Activated T-helper 17 cell treated with anti-CD3 and anti-CD28 coated beads, Interleukin-2, amount 50 U/mL, for 72 hours (primary cell): ENCODE results near the gene MAP3K20. TPM values are rescaled to one million over a fixed set of nuclear protein-coding genes. Genes with fewer than 3 reads are reported as not detected.
A peak's percentile ranks its signal among the peaks of the same experiment; 100 is the strongest.
"Not testable (repeated sequence)": the region's sequence is repeated elsewhere in the genome, so short reads cannot be mapped to it uniquely, and the experiment has no call there.

ENCODE experiments used
- ATAC-seq: fragments of 150-1000 bp; cut with Tn5 transposase; replicated peaks from 2 replicates; pipeline ENCODE4 v1.10.0; 2021; ENCODE audit warnings: mild to moderate bottlenecking, moderate library complexity
- H3K27ac Mint-ChIP-seq: one replicate; pipeline ENCODE4 v1.8.0; 2022; ENCODE audit warnings: mixed read lengths
- H3K27me3 Mint-ChIP-seq: one replicate; pipeline ENCODE4 v1.8.0; 2022; ENCODE audit warnings: mixed read lengths
- H3K36me3 Mint-ChIP-seq: one replicate; pipeline ENCODE4 v1.8.0; 2022; ENCODE audit warnings: low read depth, mild to moderate bottlenecking, mixed read lengths
- H3K4me1 Mint-ChIP-seq: one replicate; pipeline ENCODE4 v1.8.0; 2022; ENCODE audit warnings: mixed read lengths
- H3K4me3 Mint-ChIP-seq: one replicate; pipeline ENCODE4 v1.8.0; 2022; ENCODE audit warnings: mild to moderate bottlenecking, mixed read lengths
- H3K9me3 Mint-ChIP-seq: one replicate; pipeline ENCODE4 v1.8.0; 2022; ENCODE audit warnings: mixed read lengths
- total RNA-seq, 2 donors: library from RNA; stranded (reverse); gene quantifications; one replicate each; pipeline ENCODE4 v1.2.3, GENCODE V29; 2022

MAP3K20 gene
- total RNA-seq, 2 donors from 2014 or later = 11.9 to 21.9 TPM

DNA sequence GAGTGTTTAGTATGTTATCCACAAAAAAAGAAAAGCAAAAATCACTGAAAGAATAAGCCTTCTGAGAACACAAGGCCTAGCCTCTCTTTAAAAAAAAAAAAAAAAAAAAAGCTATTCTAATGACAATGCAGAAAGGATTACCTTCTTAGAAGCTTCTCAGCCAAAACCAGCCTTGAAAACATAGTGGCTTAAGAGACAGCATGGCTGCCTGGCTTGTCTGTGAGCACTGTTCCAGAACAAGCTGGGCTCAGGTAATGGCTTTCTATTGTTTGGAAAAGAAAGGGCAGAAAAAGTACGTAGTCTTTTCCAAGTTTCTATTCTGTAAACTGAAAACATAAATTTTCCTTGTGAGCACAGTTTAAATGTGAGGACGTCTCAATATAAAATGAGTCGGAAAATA, 119.5 kb downstream of the MAP3K20 start:
- H3K27ac Mint-ChIP-seq = no peak overlapping the region
- H3K4me1 Mint-ChIP-seq = no peaks in the 10 kb centered on the region
- H3K27me3 Mint-ChIP-seq = no peaks in the 10 kb centered on the region
- H3K4me3 Mint-ChIP-seq = no peak overlapping the region
- peaks cover 14% of the 10 kb centered on the region for H3K36me3 Mint-ChIP-seq
- ATAC-seq = no peak
- no peaks in the 10 kb centered on the region for H3K9me3 Mint-ChIP-seq

DNA sequence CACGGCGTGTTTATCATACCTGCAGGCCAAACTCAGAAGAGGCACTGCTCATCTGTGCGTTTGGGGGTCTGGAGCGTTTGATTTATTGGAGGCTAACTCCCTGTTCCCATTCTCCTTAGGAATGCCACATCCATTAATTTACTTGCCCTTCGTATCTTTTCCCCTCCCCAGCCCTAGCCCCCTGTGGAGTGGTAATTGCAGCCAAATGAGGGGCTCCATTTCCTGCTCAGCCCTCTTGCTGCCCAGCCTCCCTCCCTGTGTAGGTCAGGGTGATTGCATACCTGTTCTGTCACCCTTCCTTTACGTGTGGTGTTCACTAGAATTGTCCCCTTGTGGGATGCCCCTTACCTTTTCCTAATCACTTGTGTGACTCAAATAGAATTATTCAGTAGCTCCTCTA, 120.4 kb downstream of the MAP3K20 start:
- Mint-ChIP-seq H3K9me3 (no peaks in the 10 kb centered on the region), H3K27me3 (no peaks in the 10 kb centered on the region), H3K4me1 (no peaks in the 10 kb centered on the region), H3K4me3 (no peak overlapping the region), H3K27ac (no peak overlapping the region), H3K36me3 (peaks cover 14% of the 10 kb centered on the region)
- ATAC-seq = no peak

DNA sequence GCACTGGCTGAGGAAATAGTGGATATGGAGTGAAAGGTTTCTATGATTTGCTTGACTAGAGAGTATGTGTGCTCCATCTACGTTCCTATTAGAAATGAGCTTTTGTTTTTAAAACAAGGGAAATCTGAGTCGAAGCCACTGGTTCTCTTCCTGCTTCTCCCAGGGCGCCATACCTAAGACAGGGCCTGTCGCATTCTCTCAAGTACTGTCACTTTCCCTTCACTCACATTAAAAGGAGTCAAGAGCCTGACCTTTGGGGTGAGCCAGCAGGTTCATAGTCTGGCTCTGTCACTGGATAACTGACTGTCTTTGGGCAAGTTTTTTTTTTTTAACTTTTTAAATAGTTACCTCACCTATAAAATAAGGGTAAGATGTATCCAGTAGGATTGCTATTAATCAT, 121.0 kb downstream of the MAP3K20 start:
- no peak for ATAC-seq
- Mint-ChIP-seq H3K9me3 (no peaks in the 10 kb centered on the region), H3K27ac (no peak overlapping the region), H3K27me3 (no peaks in the 10 kb centered on the region), H3K36me3 (peaks cover 14% of the 10 kb centered on the region), H3K4me3 (no peak overlapping the region), H3K4me1 (no peaks in the 10 kb centered on the region)

DNA sequence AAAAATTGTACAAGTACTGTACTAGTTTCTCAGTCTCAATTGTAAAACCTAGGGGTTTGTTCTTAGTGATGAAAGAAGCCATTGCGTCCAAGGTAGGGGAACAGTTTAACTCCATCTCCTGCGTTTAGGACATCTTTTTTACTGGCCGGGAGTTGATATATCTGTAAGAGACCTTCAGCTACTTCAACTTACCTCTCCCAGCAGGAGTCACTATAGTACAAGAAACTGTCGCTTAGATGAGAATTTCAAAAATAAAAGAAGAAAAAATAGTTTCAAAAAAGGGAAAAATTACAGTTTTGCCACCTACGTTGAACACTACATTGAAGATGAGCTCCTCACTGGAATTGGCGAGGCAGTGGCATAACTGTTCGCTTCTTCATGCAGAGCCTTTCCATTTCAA, 122.7 kb downstream of the MAP3K20 start:
- Mint-ChIP-seq H3K36me3 (peaks cover 14% of the 10 kb centered on the region), H3K27me3 (no peaks in the 10 kb centered on the region), H3K4me3 (no peak overlapping the region), H3K9me3 (no peaks in the 10 kb centered on the region), H3K27ac (no peak overlapping the region), H3K4me1 (no peaks in the 10 kb centered on the region)
- ATAC-seq = no peak

DNA sequence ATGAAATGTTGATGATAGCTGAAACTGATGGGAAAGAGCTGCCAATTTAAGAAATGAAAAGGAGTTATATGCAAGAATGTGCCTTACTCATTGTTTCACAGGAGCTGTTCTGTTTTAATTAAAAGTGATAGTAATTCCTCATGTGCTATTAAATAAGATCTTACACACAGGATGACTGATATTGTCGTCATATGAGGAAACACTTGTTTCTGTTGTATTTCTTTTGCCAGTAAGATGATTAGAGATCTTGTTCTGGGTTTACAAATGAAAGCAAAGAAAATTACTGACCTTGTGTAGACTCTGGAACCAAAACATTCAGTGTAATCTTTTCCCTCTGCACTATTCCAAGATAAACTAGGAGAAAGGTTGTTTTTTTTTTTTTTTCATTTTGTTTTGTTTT, 123.6 kb downstream of the MAP3K20 start:
- Mint-ChIP-seq H3K4me3 (no peak overlapping the region), H3K4me1 (no peaks in the 10 kb centered on the region), H3K36me3 (peaks cover 14% of the 10 kb centered on the region), H3K27me3 (no peaks in the 10 kb centered on the region), H3K27ac (no peak overlapping the region), H3K9me3 (no peaks in the 10 kb centered on the region)
- no peak for ATAC-seq

DNA sequence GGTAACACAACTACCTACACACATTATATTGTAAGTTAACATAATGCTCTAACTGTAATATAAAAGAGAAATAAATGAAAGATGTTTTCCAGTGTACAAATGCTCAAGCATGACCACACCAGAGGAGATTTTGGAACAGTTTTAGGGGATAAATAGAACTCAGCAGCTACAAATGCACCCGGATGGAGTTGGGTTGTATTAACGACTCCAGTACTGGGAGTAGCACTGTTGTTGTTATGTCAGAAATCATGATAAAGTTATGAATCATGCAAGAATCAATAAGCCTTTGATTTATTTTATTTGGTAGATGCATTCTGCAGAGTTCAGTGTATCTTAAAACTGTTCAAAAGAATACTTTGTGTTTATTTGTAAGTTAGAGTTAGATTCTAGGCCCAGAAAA, 126.9 kb downstream of the MAP3K20 start:
- Mint-ChIP-seq H3K4me1 (no peaks in the 10 kb centered on the region), H3K36me3 (peaks cover 14% of the 10 kb centered on the region), H3K9me3 (no peaks in the 10 kb centered on the region), H3K27ac (no peak overlapping the region), H3K4me3 (no peak overlapping the region), H3K27me3 (no peaks in the 10 kb centered on the region)
- ATAC-seq = no peak

DNA sequence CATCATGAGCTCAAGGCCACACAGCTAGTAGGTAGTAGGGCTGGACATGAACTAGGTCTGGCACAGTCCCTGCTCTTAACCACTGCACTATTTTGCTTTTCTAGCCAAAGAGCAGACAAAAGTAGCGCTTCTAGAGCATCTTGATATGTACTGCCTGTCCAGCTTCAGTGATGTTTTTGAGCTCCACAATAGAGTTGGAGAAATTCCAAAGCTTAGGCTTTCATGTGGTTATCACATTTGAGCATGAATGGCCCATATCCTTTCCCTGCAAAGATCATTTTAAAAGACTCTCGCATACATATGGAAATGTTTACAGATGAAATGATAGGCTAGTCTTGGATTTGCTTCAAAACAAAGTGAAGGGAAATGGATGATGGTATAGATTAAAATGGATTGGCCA, 128.7 kb downstream of the MAP3K20 start:
- peaks cover under 1% of the 10 kb centered on the region for H3K27me3 Mint-ChIP-seq
- no peak for ATAC-seq
- no peak overlapping the region for H3K4me3 Mint-ChIP-seq
- H3K4me1 Mint-ChIP-seq = no peaks in the 10 kb centered on the region
- H3K9me3 Mint-ChIP-seq = no peaks in the 10 kb centered on the region
- no peak overlapping the region for H3K27ac Mint-ChIP-seq
- peaks cover 1% of the 10 kb centered on the region for H3K36me3 Mint-ChIP-seq

DNA sequence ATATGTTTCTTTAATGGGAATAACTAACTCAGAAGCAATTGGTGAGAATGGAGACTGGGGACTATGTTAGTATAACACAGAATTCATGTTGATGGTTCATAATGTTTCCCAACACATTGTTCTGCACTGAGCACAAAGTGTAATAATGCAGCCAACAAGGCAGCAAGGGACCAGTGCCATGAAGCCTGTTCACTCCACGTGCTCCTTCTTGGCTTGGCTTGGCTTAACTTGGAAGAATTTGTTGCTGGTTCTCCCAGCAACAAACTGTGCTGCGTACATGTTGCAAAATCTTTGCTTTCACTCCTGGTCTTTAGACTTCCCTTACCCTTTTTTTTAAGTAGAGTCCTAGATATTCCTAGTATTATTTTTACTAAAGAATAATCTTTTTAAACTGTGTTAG, 129.7 kb downstream of the MAP3K20 start:
- ATAC-seq = no peak
- no peak overlapping the region for H3K27ac Mint-ChIP-seq
- no peaks in the 10 kb centered on the region for H3K36me3 Mint-ChIP-seq
- no peaks in the 10 kb centered on the region for H3K4me1 Mint-ChIP-seq
- H3K27me3 Mint-ChIP-seq = peaks cover 4% of the 10 kb centered on the region
- no peaks in the 10 kb centered on the region for H3K9me3 Mint-ChIP-seq
- H3K4me3 Mint-ChIP-seq = no peak overlapping the region

DNA sequence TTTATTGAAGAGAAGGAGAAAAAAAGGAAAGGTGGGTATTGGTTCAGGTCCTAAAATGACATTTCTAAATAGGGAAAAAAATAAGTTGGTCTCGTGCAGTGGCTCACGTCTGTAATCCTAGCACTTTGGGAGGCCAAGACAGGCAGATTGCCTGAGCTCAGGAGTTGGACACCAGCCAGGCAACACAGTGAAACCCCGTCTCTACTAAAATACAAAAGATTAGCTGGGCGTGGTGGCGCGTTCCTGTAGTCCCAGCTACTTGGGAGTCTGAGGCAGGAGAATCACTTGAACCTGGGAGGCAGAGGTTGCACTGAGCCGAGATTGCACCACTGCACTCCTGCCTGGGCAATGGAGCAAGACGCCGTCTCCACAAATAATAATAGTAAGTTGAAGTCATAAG, 131.5 kb downstream of the MAP3K20 start:
- not testable (repeated sequence) for H3K9me3 Mint-ChIP-seq, H3K36me3 Mint-ChIP-seq, H3K4me3 Mint-ChIP-seq, H3K27me3 Mint-ChIP-seq, H3K4me1 Mint-ChIP-seq, H3K27ac Mint-ChIP-seq, ATAC-seq

DNA sequence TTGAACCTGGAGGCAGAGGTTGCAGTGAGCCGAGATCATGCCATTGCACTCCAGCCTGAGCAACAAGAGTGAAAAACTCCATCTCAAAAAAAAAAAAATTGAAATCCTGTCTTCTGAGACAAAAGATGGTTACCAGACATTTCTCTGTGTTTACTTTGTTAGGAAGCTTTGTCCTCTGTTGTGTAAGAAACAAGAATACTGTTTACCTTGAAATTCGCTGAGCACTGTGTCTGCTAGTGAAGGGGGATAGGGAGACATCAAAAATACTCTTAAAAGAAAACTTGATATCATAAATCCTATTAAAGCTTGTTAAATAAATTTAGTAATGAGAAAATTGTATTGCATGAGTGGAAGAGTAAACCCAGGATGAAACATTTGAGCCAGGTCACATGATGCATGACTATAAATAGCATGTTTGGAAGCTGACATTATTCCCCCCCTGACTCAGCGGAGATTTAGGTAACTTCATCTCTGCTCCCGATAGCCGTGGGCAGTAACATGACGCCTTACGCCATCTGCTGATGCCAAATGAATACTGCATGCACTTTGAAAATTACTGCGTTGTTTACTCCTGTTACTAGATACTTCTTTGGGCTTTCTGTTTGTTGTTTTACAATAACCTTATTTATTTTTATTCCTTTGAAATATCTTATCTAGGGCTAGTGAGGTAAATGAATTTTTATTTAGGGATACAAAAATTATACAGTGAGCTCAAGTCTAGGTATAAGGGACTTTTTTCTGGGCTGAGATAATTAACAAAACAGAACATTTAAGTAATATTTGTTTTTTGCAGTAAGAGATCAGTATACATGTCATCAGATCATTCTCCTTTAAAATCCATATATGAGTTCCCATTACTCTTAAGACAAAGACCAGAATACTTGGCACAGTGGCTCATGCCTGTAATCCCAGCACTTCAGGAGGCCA, 134.9 kb downstream of the MAP3K20 start:
- peak; percentile 77 for ATAC-seq
- no peaks in the 10 kb centered on the region for H3K36me3 Mint-ChIP-seq
- no peak overlapping the region for H3K4me3 Mint-ChIP-seq
- no peak overlapping the region for H3K27ac Mint-ChIP-seq
- peaks cover 4% of the 10 kb centered on the region for H3K27me3 Mint-ChIP-seq
- no peaks in the 10 kb centered on the region for H3K4me1 Mint-ChIP-seq
- H3K9me3 Mint-ChIP-seq = no peaks in the 10 kb centered on the region

DNA sequence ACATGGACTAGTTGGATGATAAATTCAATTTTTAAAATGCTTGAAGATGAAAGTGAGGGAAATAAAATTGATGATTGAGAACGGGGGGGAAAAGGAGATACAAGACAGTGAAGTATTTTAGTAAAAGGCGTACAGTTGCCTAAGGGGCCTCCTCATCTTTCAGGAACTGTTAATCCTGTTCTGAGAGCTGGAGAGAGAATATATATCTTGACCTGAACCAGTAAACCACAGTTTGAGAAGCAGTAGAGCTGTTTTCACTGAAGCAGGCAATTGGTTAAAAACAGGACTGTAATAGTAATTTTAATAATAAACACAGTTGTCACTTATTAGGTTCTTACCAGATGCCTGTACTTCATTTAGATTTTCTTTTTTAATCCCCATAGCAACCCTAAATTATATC, 137.5 kb downstream of the MAP3K20 start:
- Mint-ChIP-seq H3K27ac (no peak overlapping the region), H3K27me3 (peaks cover 4% of the 10 kb centered on the region), H3K9me3 (no peaks in the 10 kb centered on the region), H3K36me3 (no peaks in the 10 kb centered on the region), H3K4me1 (no peaks in the 10 kb centered on the region), H3K4me3 (no peak overlapping the region)
- ATAC-seq = no peak

DNA sequence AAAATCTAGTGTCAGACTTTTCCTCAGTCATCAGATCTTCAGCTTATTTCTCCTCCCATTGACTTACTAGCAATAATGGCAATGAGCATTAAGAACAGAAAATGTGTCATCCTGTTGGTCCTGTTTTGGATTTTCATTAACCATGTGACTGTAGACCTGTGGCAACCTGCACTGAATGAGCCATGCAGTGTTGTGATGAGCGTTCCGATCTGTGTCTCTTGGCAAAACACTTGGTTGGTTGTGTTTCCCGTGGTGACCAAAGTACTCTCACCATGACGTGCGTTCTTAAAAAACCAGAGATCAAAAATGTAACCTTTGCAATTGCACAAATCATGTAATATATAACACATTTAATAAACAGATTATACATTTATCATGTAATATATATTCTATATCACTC, 138.6 kb downstream of the MAP3K20 start:
- ATAC-seq = no peak
- Mint-ChIP-seq H3K4me1 (no peaks in the 10 kb centered on the region), H3K36me3 (no peaks in the 10 kb centered on the region), H3K27ac (no peak overlapping the region), H3K9me3 (no peaks in the 10 kb centered on the region), H3K27me3 (peaks cover 4% of the 10 kb centered on the region), H3K4me3 (no peak overlapping the region)

DNA sequence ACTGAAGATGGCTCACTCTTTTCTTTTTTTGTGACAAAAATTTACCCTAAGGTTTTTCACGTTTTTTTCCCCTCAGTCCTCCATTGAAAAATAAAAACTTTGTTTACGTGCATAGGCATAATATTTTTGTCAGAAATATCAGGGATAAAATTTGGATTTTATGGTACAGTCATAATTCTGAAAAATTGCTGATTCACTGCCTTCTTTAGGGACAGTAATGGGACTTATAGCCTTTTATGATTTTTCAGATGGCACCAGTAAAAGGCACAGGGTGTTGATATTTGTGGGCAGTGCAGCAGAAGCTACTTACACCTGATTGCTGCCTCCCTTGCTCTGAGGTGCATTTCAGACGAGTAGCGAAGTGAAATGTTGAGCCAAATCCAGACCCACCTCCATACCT, 139.7 kb downstream of the MAP3K20 start:
- H3K4me3 Mint-ChIP-seq = no peak overlapping the region
- no peak for ATAC-seq

DNA sequence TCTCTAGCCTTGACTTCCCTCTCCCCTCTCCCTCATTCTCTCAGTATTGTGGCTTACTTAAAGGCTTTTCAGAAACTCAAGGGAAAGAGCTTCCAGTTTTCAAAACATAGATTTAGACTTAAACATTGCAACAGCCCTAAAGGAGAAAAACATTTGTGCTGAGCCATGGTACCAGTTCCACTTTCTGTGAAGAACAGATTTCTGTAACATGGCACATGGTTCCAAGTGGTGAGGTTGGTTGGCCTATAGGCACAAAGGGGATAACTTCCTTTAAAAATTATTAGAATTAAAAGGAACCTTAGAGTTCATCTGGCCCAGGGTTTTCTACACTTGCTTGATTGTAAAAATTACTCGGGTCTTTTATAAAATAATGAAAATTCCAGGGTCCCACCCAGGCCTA, 140.4 kb downstream of the MAP3K20 start:
- ATAC-seq = no peak
- no peaks in the 10 kb centered on the region for H3K9me3 Mint-ChIP-seq
- H3K36me3 Mint-ChIP-seq = no peaks in the 10 kb centered on the region
- H3K4me1 Mint-ChIP-seq = no peaks in the 10 kb centered on the region
- H3K4me3 Mint-ChIP-seq = no peak overlapping the region
- no peaks in the 10 kb centered on the region for H3K27me3 Mint-ChIP-seq
- no peak overlapping the region for H3K27ac Mint-ChIP-seq

More for the DNA sequence above, 139.7 kb downstream of the MAP3K20 start:
- H3K27me3 Mint-ChIP-seq = no peaks in the 10 kb centered on the region
- no peaks in the 10 kb centered on the region for H3K4me1 Mint-ChIP-seq
- H3K9me3 Mint-ChIP-seq = no peaks in the 10 kb centered on the region
- H3K36me3 Mint-ChIP-seq = no peaks in the 10 kb centered on the region
- H3K27ac Mint-ChIP-seq = no peak overlapping the region

DNA sequence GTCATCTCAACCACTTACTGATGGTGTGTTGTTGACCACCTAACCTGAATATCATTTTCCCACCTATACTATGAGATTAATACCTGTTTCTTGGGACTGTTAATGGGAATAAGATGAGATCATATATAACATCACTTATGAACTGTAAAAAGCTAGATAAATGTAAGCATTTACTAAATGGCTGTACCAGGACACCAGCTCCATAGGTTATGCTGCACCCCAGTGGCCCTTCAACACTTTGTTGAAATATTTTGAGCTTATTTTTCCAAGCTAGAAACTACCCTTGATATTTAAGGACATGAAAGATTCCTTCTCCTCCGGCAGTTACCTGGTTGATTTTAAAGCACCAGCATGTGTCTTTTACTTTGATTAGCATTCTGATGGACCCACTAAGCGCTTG, 141.0 kb downstream of the MAP3K20 start:
- no peak overlapping the region for H3K27ac Mint-ChIP-seq
- no peaks in the 10 kb centered on the region for H3K9me3 Mint-ChIP-seq
- no peaks in the 10 kb centered on the region for H3K4me1 Mint-ChIP-seq
- ATAC-seq = no peak
- no peak overlapping the region for H3K4me3 Mint-ChIP-seq
- no peaks in the 10 kb centered on the region for H3K27me3 Mint-ChIP-seq
- H3K36me3 Mint-ChIP-seq = no peaks in the 10 kb centered on the region
